Articular chondrocyte of knee joint (primary cell): ENCODE data around the gene ARR3. TPM values are rescaled to one million over a fixed set of nuclear protein-coding genes. Genes with fewer than 3 reads are reported as not detected.

Experiments used
- small RNA-seq: library from RNA; depleted of rRNA; stranded (forward); fragments of <200 nt; gene quantifications from one replicate; pipeline ENCODE3, GENCODE V24; 2012
- total RNA-seq: library from RNA; depleted of rRNA; stranded (reverse); fragments of >200 nt; gene quantifications from 2 replicates; pipeline ENCODE4 v1.2.3, GENCODE V29; 2012

ARR3 gene
- not detected in 2 replicates for total RNA-seq

DNA sequence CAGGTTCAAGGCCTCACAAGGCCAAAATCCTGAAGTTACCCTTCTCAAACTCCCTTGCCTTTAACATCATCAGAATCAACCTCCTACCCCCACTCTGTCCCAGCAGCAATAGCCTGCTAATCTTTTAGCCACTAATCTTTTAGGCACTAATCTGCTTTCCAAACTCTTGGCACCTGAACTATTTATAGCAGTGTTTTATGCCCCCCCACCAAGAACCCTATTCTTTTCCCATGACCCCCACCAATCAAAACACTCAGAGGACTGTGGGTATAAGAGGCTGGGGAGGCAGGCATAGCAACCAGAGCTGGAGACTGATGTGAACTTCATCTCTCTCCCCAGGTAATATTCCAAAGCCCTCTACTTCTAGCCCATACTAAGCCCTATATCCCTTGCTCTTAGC lies at the start of gene ARR3:
TSS of gene ARR3 (plus strand) at position 301 of the 400 bp plus-strand sequence. CDS start 1,052 bp downstream, outside the sequence.

DNA sequence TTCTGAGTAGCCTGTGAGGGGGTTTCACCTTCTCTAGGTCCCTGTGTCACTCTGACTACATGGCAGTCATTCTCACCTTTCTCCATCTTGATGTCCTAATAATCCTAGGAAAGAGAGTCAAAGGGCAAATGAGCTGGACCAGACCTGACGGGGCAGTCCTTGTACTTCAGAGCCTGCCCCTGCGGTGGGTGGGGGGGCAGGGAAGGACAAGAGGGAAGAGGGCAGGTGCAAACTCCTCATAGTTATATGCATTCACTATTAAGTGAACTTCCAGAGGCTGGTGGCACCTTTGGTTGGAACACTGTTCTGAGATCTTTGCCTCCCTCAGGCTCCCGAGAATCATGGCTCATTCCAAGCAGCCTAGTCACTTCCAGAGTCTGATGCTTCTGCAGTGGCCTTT lies 33.8 kb upstream of the ARR3 start, which contains the start of gene AWAT1:
TSS of gene AWAT1 (plus strand) at position 301 of the 400 bp plus-strand sequence. CDS start at position 342, 41 bp downstream.

DNA sequence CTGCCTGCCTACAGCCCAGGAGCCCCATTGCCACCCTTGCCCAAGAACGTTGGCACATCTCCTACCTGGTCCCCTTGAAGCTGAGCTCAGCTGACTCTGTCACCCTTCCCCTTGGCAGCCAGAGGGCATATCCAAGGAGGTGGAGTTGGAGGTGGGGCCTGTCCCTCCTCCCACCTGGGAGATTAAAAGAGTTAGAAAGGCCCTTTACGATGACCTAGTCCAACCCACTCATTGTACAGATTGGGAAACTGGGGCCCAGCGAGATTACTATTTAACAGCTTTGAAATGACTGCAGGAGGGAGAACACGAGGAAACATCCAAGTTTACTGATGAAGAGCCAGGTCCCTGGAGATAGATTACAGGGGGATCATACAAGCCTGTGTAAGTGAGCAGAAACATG lies 8.0 kb upstream of the ARR3 start, which contains the start of gene P2RY4:
TSS of gene P2RY4 (minus strand) at position 101 of the 400 bp plus-strand sequence. CDS start 580 bp downstream, outside the sequence.

DNA sequence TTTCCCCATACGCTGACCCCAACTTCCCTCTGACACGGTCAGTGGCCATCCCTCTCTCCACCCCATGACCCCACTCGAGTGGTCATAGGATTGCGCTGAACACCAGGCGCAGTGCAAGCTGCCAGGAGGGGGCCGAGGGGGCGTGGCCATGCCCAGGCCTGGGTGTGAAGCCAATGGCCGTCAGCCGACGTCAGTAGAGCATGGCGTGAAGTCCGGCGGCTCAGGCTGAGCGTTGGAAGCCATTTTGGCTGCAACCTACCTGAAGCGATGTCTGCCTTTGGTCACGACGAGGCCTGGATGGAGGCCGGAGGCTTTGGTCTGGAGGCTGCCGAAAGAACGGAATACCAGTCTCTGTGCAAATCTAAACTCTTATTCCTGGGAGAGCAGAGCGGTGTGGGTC lies 13.8 kb downstream of the ARR3 start, which contains the start of gene RAB41:
TSS of gene RAB41 (plus strand) at position 222 of the 400 bp plus-strand sequence. CDS start at position 268, 46 bp downstream.

DNA sequence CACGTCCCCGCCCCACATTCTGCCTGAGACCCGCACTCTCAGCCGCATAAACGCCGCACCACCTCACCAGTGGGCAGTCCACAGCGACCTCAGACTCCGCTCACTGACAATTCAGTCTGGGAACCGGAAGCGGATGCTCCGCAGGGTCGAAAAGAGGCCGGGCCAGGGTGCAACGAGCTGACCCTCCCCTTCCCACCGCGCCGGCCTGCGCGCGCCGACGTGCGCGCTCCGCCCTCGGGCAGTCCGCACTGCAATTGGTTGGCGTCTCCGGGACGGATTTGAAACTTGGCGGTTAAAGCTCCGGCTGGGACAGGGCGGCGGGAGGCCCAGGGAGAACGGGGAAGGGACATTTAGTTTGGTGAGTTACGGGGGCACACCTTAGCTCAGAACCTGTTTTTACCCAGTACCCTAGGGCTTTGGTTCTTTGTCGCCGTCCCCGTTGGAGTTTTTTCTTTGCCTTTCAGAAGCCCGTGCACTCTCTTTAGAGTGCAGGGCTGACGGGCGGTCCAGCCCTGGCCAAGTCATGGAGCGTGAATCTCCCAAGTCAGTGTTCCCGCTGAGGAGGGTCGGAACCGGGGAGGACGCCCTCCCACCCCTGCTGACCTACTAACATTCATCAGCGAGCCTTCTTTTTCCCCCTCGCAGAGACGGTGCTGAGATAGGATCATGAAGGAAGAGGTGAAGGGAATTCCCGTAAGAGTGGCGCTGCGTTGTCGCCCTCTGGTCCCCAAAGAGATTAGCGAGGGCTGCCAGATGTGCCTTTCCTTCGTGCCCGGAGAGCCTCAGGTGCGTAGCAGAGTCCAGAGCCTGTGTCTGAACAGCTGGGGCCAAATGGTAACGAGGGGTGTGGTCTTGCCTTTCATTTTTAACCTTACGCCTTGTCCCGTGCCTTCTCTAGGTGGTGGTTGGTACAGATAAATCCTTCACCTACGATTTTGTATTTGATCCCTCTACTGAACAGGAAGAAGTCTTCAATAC lies 21.9 kb downstream of the ARR3 start, which contains the start of the genes KIF4A and PDZD11:
TSS of gene KIF4A (plus strand) at position 312 of the 978 bp plus-strand sequence. CDS start at position 667, 355 bp downstream.
TSS of gene PDZD11 (minus strand) at position 135 of the 978 bp plus-strand sequence. CDS start 586 bp downstream, outside the sequence.

Small RNAs within 50 kb of the gene (small RNA-seq; reads per million reads assigned to genes)
- not detected for gene RNA5SP507

Other genes starting within 250 kb of the ARR3 start
- gene AWAT2, start 218.4 kb upstream of the ARR3 start, total RNA-seq: not detected in 2 replicates
- gene OTUD6A, start 205.9 kb upstream of the ARR3 start, total RNA-seq: not detected in 2 replicates
- 80.3 and 90.7 TPM in 2 replicates for gene IGBP1, start 134.9 kb upstream of the ARR3 start, total RNA-seq
- not detected in 2 replicates for gene DGAT2L6, start 90.9 kb upstream of the ARR3 start, total RNA-seq
- not detected in 2 replicates for gene AWAT1, start 33.7 kb upstream of the ARR3 start, total RNA-seq
- gene P2RY4, start 8.1 kb upstream of the ARR3 start, total RNA-seq: 0.43 and 0.52 TPM in 2 replicates
- gene RAB41, start 13.8 kb downstream of the ARR3 start, total RNA-seq: not detected in 2 replicates
- gene PDZD11, start 21.6 kb downstream of the ARR3 start, total RNA-seq: 59.9 and 63.0 TPM in 2 replicates
- 6.9 and 10.4 TPM in 2 replicates for gene KIF4A, start 21.8 kb downstream of the ARR3 start, total RNA-seq
- gene GDPD2, start 155.0 kb downstream of the ARR3 start, total RNA-seq: under 0.01 TPM in 1 of 2 replicates, not detected in the other
- gene DLG3, start 176.5 kb downstream of the ARR3 start, total RNA-seq: 6.0 and 11.6 TPM in 2 replicates